Lung (tissue), 12 donors: Measurements from ENCODE around the gene SLN. TPM values are rescaled to one million over a fixed set of nuclear protein-coding genes. Genes with fewer than 3 reads are reported as not detected.

Experiments used
- ATAC-seq: fragments of 200-7000 bp; cut with Tn5 transposase; one replicate; pipeline ENCODE4 v1.9.1; 2020; ENCODE audit warnings: moderate number of reproducible peaks; ENCODE audit not compliant: insufficient read depth, low FRiP score
- DNase-seq, 3 donors: peaks; one replicate each; pipeline ENCODE4 v3.0.0-alpha.2; 2013 to 2017
- H3K27ac ChIP-seq, 2 donors: one replicate each; pipeline ENCODE4 v1.5.1; 2013; ENCODE audit warnings: mild to moderate bottlenecking in 2 of 2, moderate library complexity in 2 of 2, control low read depth in 1 of 2, inconsistent platforms in 1 of 2, low read depth in 1 of 2, low read length in 1 of 2
- H3K27me3 ChIP-seq, 3 donors: one replicate each; pipeline ENCODE4 v1.5.1; 2013; ENCODE audit warnings: low read length in 2 of 3; ENCODE audit not compliant: control insufficient read depth in 3 of 3, insufficient read depth in 3 of 3
- H3K36me3 ChIP-seq, 4 donors: one replicate each; pipeline ENCODE4 v1.5.1; 2013; ENCODE audit warnings: low read length in 4 of 4, mild to moderate bottlenecking in 1 of 4, moderate library complexity in 1 of 4; ENCODE audit not compliant: control insufficient read depth in 4 of 4, insufficient read depth in 4 of 4
- H3K4me1 ChIP-seq, 5 donors: one replicate each; pipeline ENCODE4 v1.5.1; 2013; ENCODE audit warnings: low read length in 5 of 5, mild to moderate bottlenecking in 2 of 5, moderate library complexity in 1 of 5; ENCODE audit not compliant: control insufficient read depth in 5 of 5, insufficient read depth in 5 of 5
- H3K4me3 ChIP-seq: one replicate; pipeline ENCODE4 v1.5.1; 2013; ENCODE audit warnings: mild to moderate bottlenecking, control low read depth, moderate library complexity
- H3K9ac ChIP-seq, 2 donors: one replicate each; pipeline ENCODE4 v1.5.1; 2013; ENCODE audit warnings: low read length in 2 of 2, control low read depth in 1 of 2; ENCODE audit not compliant: insufficient read depth in 1 of 2
- H3K9me3 ChIP-seq, 4 donors: one replicate each; pipeline ENCODE4 v1.5.1; 2013; ENCODE audit warnings: low read length in 3 of 4, mild to moderate bottlenecking in 1 of 4, moderate library complexity in 1 of 4; ENCODE audit not compliant: control insufficient read depth in 4 of 4, insufficient read depth in 3 of 4
- CTCF ChIP-seq: IDR thresholded peaks from 2 replicates; pipeline ENCODE4 v1.5.1; 2012; ENCODE audit warnings: mild to moderate bottlenecking; ENCODE audit errors: control extremely low read depth, extremely low read depth
- WGBS, 2 donors: extraction: QIAGEN DNeasy Blood & Tissue Kit; methylation state at CpG; one replicate each; pipeline ENCODE4 v1.1.7; 2013; 5-methylcytosine and 5-hydroxymethylcytosine counted together
- polyA plus RNA-seq, 2 donors: library from polyadenylated mRNA; stranded (reverse); fragments of 200-250 nt; gene quantifications; one replicate each; pipeline ENCODE4 v1.2.1, GENCODE V29; 2013
- total RNA-seq, 2 donors: library from RNA; depleted of rRNA in 1 of 2; stranded (reverse); fragments of >200 nt in 1 of 2; gene quantifications; one replicate each; pipeline ENCODE4 v1.2.1, GENCODE V29; 2014 to 2021
- donor health status: control.
- donor health status: control.
- donor health status: Bipolar disorder and iron deficiency.
- donor health status: healthy.
- donor health status: DM: yes; HTN: yes; CAD: no.

The SLN gene
- total and polyA plus RNA-seq, 4 donors: 0.49 to 0.77 TPM; not detected in 2

GRCh38 chr11:107695446-107695845, 16.4 kb downstream of the SLN start:
- H3K4me1 ChIP-seq: peaks cover 0 to 3% (median 0%) of the 10 kb centered on the region in 5 donors
- DNase-seq: no peak
- 81 to 88% methylated on average over 1 of the region's 1 CpG for WGBS, 2 donors
- H3K36me3 ChIP-seq: no peaks in the 10 kb centered on the region
- H3K27me3 ChIP-seq: peaks cover 0 to 3% (median 0%) of the 10 kb centered on the region in 3 donors
- no peak for TF ChIP-seq CTCF
- no peak overlapping the region for H3K27ac ChIP-seq
- H3K4me3 ChIP-seq: no peak overlapping the region
- no peaks in the 10 kb centered on the region for H3K9me3 ChIP-seq
- no peak overlapping the region for H3K9ac ChIP-seq
- ATAC-seq: no peak

GRCh38 chr11:107691000-107691750, 20.7 kb downstream of the SLN start:
- H3K9me3 ChIP-seq: no peaks in the 10 kb centered on the region
- H3K36me3 ChIP-seq: no peaks in the 10 kb centered on the region
- DNase-seq (no peak), ATAC-seq (no peak)
- peaks cover 0 to 3% (median 0%) of the 10 kb centered on the region in 3 donors for H3K27me3 ChIP-seq
- no peak overlapping the region for H3K27ac ChIP-seq
- H3K4me3 ChIP-seq: no peak overlapping the region
- no peak overlapping the region for H3K9ac ChIP-seq
- 61 to 73% methylated on average over 3 of the region's 3 CpGs for WGBS, 2 donors
- TF ChIP-seq CTCF: no peak
- peaks cover 0 to 3% (median 1%) of the 10 kb centered on the region in 5 donors for H3K4me1 ChIP-seq

- ATAC-seq (peak; percentile 92), DNase-seq (peak; percentile 81 to 92 (median 87))
- TF ChIP-seq CTCF: peak; percentile 50
- Histone ChIP-seq H3K9me3 (no peaks in the 10 kb centered on the region), H3K27me3 (peaks cover 0 to 3% (median 0%) of the 10 kb centered on the region in 3 donors), H3K36me3 (no peaks in the 10 kb centered on the region), H3K4me1 (peaks cover 0 to 3% (median 1%) of the 10 kb centered on the region in 5 donors), H3K4me3 (no peak overlapping the region), H3K27ac (no peak overlapping the region), H3K9ac (peak overlapping the region in 1 of 2 donors; percentile 60)
- 39 to 47% methylated on average over 11 of the region's 11 CpGs for WGBS, 2 donors
These were observed 22.3 kb downstream of the SLN start for GRCh38 chr11:107689317-107690202.
